HEK293T (cell line): ENCODE data around the gene ABL2.
"Not testable (repeated sequence)": the region's sequence is repeated elsewhere in the genome, so short reads cannot be mapped to it uniquely, and the experiment has no call there.

ENCODE experiments used
- CTCF ChIA-PET: fragments of 350-600 bp; formaldehyde crosslinking; extraction: SDS; loops from one replicate; lab custom pipeline; 2021; ENCODE audit warnings: antibody characterized with exemption, inconsistent platforms; lab: Yijun Ruan, JAX
- POLR2A ChIA-PET: fragments of 350-600 bp; formaldehyde crosslinking; extraction: SDS; loops from one replicate; lab custom pipeline; 2020; ENCODE audit warnings: antibody characterized with exemption, inconsistent platforms; lab: Yijun Ruan, JAX
- DNase-seq: peaks from one replicate; pipeline ENCODE4 v3.0.0; 2012; ENCODE audit warnings: mixed read lengths; ENCODE audit errors: extremely low spot score
- ARNT ChIP-seq: fragments of 450-650 bp; IDR thresholded peaks from 2 replicates; pipeline ENCODE4 v1.6.1; 2017; ENCODE audit warnings: mild to moderate bottlenecking
- BHLHE40 ChIP-seq: fragments of 450-650 bp; IDR thresholded peaks from 2 replicates; pipeline ENCODE4 v1.6.1; 2016; ENCODE audit warnings: mild to moderate bottlenecking, moderate library complexity, borderline replicate concordance
- CTBP1 ChIP-seq: fragments of 450-650 bp; IDR thresholded peaks from 2 replicates; pipeline ENCODE4 v1.6.1; 2016; ENCODE audit warnings: borderline replicate concordance
- ELF4 ChIP-seq: fragments of 450-650 bp; IDR thresholded peaks from 2 replicates; pipeline ENCODE4 v1.6.1; 2017; ENCODE audit warnings: antibody characterized with exemption
- FOXA1 ChIP-seq: fragments of 450-650 bp; IDR thresholded peaks from 2 replicates; pipeline ENCODE4 v1.6.1; 2016; ENCODE audit warnings: mild to moderate bottlenecking
- FOXK2 ChIP-seq: fragments of 450-650 bp; IDR thresholded peaks from 2 replicates; pipeline ENCODE4 v1.6.1; 2016; ENCODE audit warnings: mild to moderate bottlenecking
- FOXM1 ChIP-seq: fragments of 450-650 bp; IDR thresholded peaks from 2 replicates; pipeline ENCODE4 v1.6.1; 2017; ENCODE audit warnings: mild to moderate bottlenecking, borderline replicate concordance
- HDGF ChIP-seq: fragments of 450-650 bp; IDR thresholded peaks from 2 replicates; pipeline ENCODE4 v1.6.1; 2017; ENCODE audit warnings: antibody characterized with exemption, borderline replicate concordance
- L3MBTL2 ChIP-seq: fragments of 450-650 bp; conservative IDR thresholded peaks from 2 replicates; pipeline ENCODE4 v1.6.1; 2016; ENCODE audit warnings: mild to moderate bottlenecking
- LEF1 ChIP-seq: fragments of 450-650 bp; IDR thresholded peaks from 2 replicates; pipeline ENCODE4 v1.6.1; 2017; ENCODE audit warnings: mild to moderate bottlenecking, borderline replicate concordance
- NFRKB ChIP-seq: fragments of 450-650 bp; IDR thresholded peaks from 2 replicates; pipeline ENCODE4 v1.6.1; 2016; ENCODE audit warnings: mild to moderate bottlenecking, moderate library complexity
- SP1 ChIP-seq: fragments of 450-650 bp; IDR thresholded peaks from 2 replicates; pipeline ENCODE4 v1.6.1; 2017
- SUZ12 ChIP-seq: fragments of 450-650 bp; IDR thresholded peaks from 2 replicates; pipeline ENCODE4 v1.6.1; 2016; ENCODE audit warnings: mild to moderate bottlenecking
- TARDBP ChIP-seq: fragments of 450-650 bp; IDR thresholded peaks from 2 replicates; pipeline ENCODE4 v1.6.1; 2016
- ZNF384 ChIP-seq: fragments of 450-650 bp; IDR thresholded peaks from 2 replicates; pipeline ENCODE4 v1.6.1; 2016
- TF ChIP-seq, protein P1 (sequence below): fragments of 450-650 bp; IDR thresholded peaks from 2 replicates; pipeline ENCODE4 v1.6.1; 2016

Gene ABL2

DNA sequence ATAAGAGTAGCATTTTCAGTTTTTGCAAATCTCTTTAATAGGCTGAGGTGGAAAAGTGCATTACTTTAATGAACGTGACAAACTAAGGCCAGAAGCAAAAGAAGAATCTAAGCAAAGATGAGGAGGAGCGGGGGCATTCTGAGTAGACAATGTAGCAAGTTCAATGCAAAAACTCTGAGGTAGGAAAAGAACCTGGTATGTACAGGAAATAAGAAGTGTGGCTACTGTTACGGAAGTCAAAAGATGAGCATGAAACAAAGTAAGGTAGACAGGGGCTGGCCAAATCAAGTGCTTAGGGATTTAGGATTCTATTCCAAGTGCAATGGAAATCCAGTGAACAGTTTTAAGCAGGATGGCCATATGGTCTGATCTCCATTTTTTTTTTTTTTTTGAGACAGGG is 84.0 kb downstream of the ABL2 start:
- ChIA-PET CTCF (no interaction called here), POLR2A (no interaction called here)
- TF ChIP-seq FOXA1 (no peak), SP1 (no peak), ARNT (no peak), L3MBTL2 (no peak), SUZ12 (no peak), FOXK2 (no peak), HDGF (no peak), LEF1 (no peak), CTBP1 (no peak), ELF4 (no peak), NFRKB (no peak), ZNF384 (no peak), BHLHE40 (no peak), TARDBP (no peak), FOXM1 (no peak)
- TF ChIP-seq, protein P1, sequence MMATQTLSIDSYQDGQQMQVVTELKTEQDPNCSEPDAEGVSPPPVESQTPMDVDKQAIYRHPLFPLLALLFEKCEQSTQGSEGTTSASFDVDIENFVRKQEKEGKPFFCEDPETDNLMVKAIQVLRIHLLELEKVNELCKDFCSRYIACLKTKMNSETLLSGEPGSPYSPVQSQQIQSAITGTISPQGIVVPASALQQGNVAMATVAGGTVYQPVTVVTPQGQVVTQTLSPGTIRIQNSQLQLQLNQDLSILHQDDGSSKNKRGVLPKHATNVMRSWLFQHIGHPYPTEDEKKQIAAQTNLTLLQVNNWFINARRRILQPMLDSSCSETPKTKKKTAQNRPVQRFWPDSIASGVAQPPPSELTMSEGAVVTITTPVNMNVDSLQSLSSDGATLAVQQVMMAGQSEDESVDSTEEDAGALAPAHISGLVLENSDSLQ, result no peak
- no peak for DNase-seq

DNA sequence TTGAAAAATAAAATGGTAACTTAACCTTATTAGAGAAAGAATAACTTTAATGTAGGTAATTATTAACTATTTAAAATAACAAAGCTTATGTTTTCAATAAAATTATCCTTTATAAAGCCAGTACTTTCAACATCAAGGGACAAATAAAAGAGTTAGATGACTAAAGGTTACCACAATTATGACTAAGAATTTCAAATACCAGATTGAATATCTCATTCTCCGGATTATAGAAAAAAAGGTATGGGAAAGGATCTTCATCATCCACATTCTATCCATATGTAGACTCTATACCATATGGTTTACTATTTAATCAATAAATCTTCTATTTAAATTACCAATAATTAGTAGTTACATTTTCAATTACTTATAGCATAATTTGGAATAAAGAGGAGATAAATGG is 84.9 kb downstream of the ABL2 start:
- ChIA-PET POLR2A (no interaction called here), CTCF (no interaction called here)
- no peak for TF ChIP-seq FOXM1
- no peak for DNase-seq

DNA sequence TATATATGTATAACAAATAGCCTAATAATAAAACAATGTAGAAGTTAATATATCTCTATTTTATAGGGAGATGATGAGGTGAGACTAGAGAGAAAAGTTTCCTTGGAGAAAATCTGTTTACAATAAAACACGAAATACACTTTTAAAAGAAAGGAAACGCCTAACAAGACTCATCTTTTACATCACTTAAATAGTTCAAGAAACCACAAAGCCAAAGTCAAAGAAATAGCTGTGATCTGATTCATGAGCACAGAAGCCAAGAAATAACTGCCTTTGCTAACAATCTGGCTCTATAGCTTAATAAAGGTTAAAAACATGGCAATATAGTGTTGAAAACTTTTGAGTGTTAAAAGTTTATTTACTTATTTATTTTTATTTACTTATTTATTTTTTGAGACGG is 86.2 kb downstream of the ABL2 start:
- ChIA-PET POLR2A (no interaction called here), CTCF (no interaction called here)
- TF ChIP-seq BHLHE40 (no peak), ELF4 (no peak), FOXK2 (no peak), ARNT (no peak), L3MBTL2 (no peak), SUZ12 (no peak), NFRKB (no peak), FOXA1 (no peak)
- no peak for DNase-seq

- POLR2A ChIA-PET, result no interaction called here
- no peak for TF ChIP-seq BHLHE40
- no peak for TF ChIP-seq ZNF384
- no peak for TF ChIP-seq FOXK2
- no peak for TF ChIP-seq SP1
- no peak for TF ChIP-seq NFRKB
- TF ChIP-seq TARDBP, result no peak
- TF ChIP-seq ARNT, result no peak
- no peak for TF ChIP-seq FOXM1
- no peak for TF ChIP-seq HDGF
- TF ChIP-seq ELF4, result no peak
- no peak for TF ChIP-seq SUZ12
- TF ChIP-seq CTBP1, result no peak
- TF ChIP-seq, protein P1, result no peak
- CTCF ChIA-PET, result no interaction called here
- DNase-seq, result no peak
Measured at GRCh38 chr1:179142889-179143299, 86.6 kb downstream of the ABL2 start.

GRCh38 chr1:179141592-179142251 is 87.8 kb downstream of the ABL2 start:
- CTCF ChIA-PET, result no interaction called here
- POLR2A ChIA-PET, result no interaction called here
- TF ChIP-seq TARDBP (no peak), SUZ12 (no peak), HDGF (no peak), BHLHE40 (no peak), LEF1 (no peak), L3MBTL2 (no peak), ZNF384 (no peak), FOXM1 (no peak), FOXA1 (no peak)
- TF ChIP-seq, protein P1, result no peak
- DNase-seq, result no peak

DNA sequence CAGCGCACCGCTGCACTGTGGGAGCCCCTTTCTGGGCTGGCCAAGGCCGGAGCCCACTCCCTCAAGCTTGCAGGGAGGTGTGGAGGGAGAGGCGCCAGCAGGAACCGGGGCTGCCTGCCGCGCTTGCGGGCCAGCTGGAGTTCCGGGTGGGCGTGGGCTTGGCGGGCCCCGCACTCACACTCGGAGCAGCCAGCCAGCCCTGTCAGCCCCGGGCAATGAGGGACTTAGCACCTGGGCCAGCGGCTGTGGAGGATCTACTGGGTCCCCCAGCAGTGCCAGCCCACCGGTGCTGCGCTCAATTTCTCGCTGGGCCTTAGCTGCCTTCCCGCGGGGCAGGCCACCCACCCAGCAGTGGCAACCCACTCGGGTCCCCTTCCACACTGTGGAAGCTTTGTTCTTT is 90.7 kb downstream of the ABL2 start:
- DNase-seq, CTCF ChIA-PET, POLR2A ChIA-PET: not testable (repeated sequence)
